Subcutaneous abdominal adipose tissue (tissue), 5 donors: ENCODE measurements around the gene F10.
"Not testable (repeated sequence)": the region's sequence is repeated elsewhere in the genome, so short reads cannot be mapped to it uniquely, and the experiment has no call there.

Experiments used
- H3K27ac ChIP-seq: one replicate; pipeline ENCODE4 v1.7.0; 2013; ENCODE audit warnings: low read depth, mild to moderate bottlenecking, inconsistent platforms, low read length, moderate library complexity
- H3K27me3 ChIP-seq, 5 donors: one replicate each; pipeline ENCODE4 v1.7.0; 2013; ENCODE audit warnings: low read length in 5 of 5, inconsistent platforms in 1 of 5; ENCODE audit not compliant: control insufficient read depth in 5 of 5, insufficient read depth in 4 of 5
- H3K36me3 ChIP-seq, 5 donors: one replicate each; pipeline ENCODE4 v1.7.0; 2013; ENCODE audit warnings: low read length in 5 of 5; ENCODE audit not compliant: control insufficient read depth in 5 of 5, insufficient read depth in 5 of 5
- H3K4me1 ChIP-seq, 5 donors: one replicate each; pipeline ENCODE4 v1.7.0; 2013; ENCODE audit warnings: low read length in 5 of 5, mild to moderate bottlenecking in 3 of 5, moderate library complexity in 1 of 5; ENCODE audit not compliant: control insufficient read depth in 5 of 5, insufficient read depth in 5 of 5
- H3K4me3 ChIP-seq, 5 donors: one replicate each; pipeline ENCODE4 v1.7.0; 2013; ENCODE audit warnings: low read length in 5 of 5, low read depth in 1 of 5
- H3K9ac ChIP-seq, 5 donors: one replicate each; pipeline ENCODE4 v1.7.0; 2013; ENCODE audit warnings: low read length in 5 of 5, mild to moderate bottlenecking in 4 of 5, moderate library complexity in 3 of 5
- H3K9me3 ChIP-seq, 5 donors: one replicate each; pipeline ENCODE4 v1.7.0; 2013; ENCODE audit warnings: low read length in 5 of 5; ENCODE audit not compliant: control insufficient read depth in 5 of 5
- donor health status: healthy.
- donor health status: healthy.
- donor health status: healthy.
- donor health status: healthy.
- donor health status: healthy.

Gene F10

DNA sequence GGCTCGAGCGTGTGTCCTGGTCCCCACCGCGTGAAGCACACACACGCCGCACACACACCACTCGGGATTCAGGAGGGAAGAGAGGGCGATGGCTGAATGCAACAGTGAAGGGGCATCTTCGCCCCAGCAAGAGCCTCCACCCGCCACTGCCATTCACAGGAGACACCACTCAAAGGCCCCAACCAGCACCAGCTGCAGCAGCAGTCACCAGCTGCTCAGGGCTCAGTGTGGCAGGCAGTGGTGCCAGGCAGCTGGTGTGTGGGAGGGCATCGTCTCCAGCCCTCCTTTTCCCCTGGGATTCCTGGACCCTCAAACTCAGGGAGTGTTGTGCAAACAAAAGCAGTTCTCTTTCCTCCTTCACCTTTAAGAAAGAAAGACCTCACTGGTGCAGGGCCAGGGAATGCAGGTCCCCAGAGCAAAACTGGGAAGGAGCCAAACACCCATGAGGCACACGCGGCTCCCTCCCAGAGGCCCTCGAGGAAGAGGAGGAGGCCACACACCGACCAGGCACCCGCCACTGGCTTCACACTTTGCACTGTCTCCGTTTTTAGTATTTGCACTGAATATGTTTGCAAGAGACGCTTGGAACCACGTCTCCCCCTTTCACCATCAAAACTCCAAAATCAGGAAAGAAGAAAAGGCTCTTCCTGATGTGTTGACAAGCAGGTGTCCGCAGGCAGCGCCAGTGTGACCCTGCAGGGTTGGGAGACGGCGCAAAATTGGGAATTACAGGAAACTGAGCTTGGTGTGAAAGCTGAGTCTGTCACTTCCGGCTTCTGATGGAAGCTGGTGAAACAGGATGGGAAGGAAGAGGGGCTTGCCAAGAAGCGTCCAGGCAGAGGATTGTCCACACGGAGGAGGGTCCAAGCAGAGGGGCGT, 43.5 kb upstream of the F10 start:
- Histone ChIP-seq H3K9ac (no peak overlapping the region), H3K36me3 (peaks cover 0 to 84% (median 67%) of the 10 kb centered on the region in 5 donors), H3K4me3 (no peak overlapping the region), H3K4me1 (peaks cover 0 to 4% (median 3%) of the 10 kb centered on the region in 5 donors), H3K27ac (no peak overlapping the region), H3K9me3 (no peaks in the 10 kb centered on the region), H3K27me3 (peaks cover 0 to 10% (median 8%) of the 10 kb centered on the region in 5 donors)

DNA sequence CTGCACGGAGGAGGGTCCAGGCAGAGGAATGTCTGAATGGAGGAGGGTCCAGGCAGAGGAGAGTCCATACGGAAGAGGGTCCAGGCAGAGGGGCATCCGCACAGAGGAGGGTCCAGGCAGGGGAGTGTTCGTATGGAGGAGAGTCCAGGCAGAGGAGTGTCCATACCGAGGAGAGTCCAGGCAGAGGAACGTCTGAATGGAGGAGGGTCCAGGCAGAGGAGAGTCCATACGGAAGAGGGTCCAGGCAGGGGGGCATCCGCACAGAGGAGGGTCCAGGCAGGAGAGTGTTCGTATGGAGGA, 42.9 kb upstream of the F10 start:
- H3K4me3 ChIP-seq, H3K9ac ChIP-seq, H3K4me1 ChIP-seq, H3K27me3 ChIP-seq, H3K9me3 ChIP-seq, H3K27ac ChIP-seq: not testable (repeated sequence)
- peaks cover 0 to 82% (median 63%) of the 10 kb centered on the region in 5 donors for H3K36me3 ChIP-seq

DNA sequence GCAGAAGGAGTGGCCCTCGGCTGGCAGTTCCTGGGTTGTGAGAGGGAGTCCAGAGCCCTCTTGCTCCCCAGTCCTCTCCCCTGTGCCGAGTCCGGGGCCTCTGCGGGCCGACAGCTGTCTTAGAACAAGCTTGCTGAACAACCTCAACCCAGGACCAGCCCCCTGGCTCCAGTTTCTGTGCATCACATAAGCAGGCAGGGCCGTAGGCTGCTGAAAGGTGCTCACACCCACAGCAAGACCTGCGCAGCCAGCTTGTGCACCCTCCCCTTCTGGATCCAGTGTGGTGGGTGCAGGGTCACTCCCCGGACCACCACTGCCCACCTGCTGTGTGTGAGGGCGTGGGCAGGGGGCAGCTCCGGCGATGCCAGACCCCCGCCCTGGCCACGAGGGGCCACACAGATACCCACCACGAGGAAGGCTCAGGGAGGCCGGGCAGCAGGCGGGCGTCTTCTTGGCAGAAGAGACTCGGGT, 42.2 kb upstream of the F10 start:
- H3K27ac ChIP-seq: no peak overlapping the region
- H3K4me1 ChIP-seq: peaks cover 0 to 4% (median 3%) of the 10 kb centered on the region in 5 donors
- peaks cover 0 to 83% (median 63%) of the 10 kb centered on the region in 5 donors for H3K36me3 ChIP-seq
- no peak overlapping the region for H3K4me3 ChIP-seq
- H3K9me3 ChIP-seq: no peaks in the 10 kb centered on the region
- no peak overlapping the region for H3K9ac ChIP-seq
- H3K27me3 ChIP-seq: peaks cover 0 to 16% (median 10%) of the 10 kb centered on the region in 5 donors

DNA sequence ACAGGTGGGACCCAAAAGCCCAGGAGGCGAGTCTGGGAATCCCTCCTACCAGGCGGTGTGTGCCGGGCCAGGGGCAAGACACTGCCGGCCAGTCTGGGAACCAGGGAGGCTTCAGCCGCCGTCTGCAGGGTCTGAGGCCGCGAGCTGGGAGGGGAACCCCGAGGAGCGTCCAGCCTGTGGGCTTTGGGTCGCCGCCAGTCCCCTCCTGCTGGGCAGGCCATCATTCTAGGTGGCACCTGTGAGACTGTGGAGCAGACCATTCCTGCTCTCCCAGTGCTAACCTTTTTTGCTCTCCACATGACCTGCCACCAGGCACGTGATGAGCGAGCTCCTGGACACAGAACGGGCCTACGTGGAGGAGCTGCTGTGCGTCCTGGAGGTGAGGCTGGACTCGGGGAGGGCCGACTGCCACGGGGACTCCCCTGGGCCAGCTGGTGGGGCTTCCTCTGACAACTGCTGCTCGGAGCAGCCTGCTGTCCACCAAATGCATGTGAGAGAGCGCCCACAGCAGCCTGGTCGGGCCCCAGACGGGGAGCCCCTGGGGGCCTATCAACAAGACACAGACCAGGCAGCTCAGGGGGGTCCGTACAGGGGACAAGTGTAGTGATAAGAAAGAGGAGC, 41.6 kb upstream of the F10 start:
- Histone ChIP-seq H3K4me3 (no peak overlapping the region), H3K4me1 (peaks cover 0 to 4% (median 3%) of the 10 kb centered on the region in 5 donors), H3K27ac (no peak overlapping the region), H3K36me3 (peaks cover 0 to 81% (median 60%) of the 10 kb centered on the region in 5 donors), H3K27me3 (peaks cover 0 to 16% (median 10%) of the 10 kb centered on the region in 5 donors), H3K9me3 (no peaks in the 10 kb centered on the region), H3K9ac (no peak overlapping the region)

GRCh38 chr13:113082198-113083021, 40.2 kb upstream of the F10 start:
- Histone ChIP-seq H3K4me1 (peaks cover 0 to 4% (median 3%) of the 10 kb centered on the region in 5 donors), H3K4me3 (no peak overlapping the region), H3K27me3 (peaks cover 0 to 16% (median 10%) of the 10 kb centered on the region in 5 donors), H3K36me3 (peaks cover 0 to 84% (median 62%) of the 10 kb centered on the region in 5 donors), H3K27ac (no peak overlapping the region), H3K9ac (no peak overlapping the region), H3K9me3 (no peaks in the 10 kb centered on the region)

DNA sequence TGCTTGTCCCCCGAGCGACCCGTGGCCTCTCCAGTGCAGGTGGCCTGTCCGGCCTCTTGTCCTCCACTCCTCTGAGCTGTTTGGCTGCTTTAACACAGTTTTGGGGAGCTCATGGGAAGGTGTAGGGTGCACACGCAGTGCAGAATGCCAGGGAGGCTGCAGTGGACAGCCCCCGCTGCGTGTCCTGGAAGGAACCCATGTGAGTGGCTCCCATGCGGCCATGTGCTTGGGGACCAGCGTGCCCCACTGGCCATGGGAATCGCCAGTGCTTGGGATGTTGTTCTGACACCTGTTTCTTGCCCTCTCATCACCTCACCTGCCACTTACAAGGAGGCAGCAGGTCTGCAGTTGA, 39.6 kb upstream of the F10 start:
- Histone ChIP-seq H3K27me3 (peaks cover 0 to 16% (median 8%) of the 10 kb centered on the region in 5 donors), H3K9ac (no peak overlapping the region), H3K27ac (no peak overlapping the region), H3K4me1 (peaks cover 0 to 4% (median 0%) of the 10 kb centered on the region in 5 donors), H3K4me3 (no peak overlapping the region), H3K36me3 (peaks cover 0 to 84% (median 64%) of the 10 kb centered on the region in 5 donors), H3K9me3 (no peaks in the 10 kb centered on the region)

- H3K27ac ChIP-seq: no peak overlapping the region
These were observed 39.1 kb upstream of the F10 start for GRCh38 chr13:113083402-113084061.

DNA sequence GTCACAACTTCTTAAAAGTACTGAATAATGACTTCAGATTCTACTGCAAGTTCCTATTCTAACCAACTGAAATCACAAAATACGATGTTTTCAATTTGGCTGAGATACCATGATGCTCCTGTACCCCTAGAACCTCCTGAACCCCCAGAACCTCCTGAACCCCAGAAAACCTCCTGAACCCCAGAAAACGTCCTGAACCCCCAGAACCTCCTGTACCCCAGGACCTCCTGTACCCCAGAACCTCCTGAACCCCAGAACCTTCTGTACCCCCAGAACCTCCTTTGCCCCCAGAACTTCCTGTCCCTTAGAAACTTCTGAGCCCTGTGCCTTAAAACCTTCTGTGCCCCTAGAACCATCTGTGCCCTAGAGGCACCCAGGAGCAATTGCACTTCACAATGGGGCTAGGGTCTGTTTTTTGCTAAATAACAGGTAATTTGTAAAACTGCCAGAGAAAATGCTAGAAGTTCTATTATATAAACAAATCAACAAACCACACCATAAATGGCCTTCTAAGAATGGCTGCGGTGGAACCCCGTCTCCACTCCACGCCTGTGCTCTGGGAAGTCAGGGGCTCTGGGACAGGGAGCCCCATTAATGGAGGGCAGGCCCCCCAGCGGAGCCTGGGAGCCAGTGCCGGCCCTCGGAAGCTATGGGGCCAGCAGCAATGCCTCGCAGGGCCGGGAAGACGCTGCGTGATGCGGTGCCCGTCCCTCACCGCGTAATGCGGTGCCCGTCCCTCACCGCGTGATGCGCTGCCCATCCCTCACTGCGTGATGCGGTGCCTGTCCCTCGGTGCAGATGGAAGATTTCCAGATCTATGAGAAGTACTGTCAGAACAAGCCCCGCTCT, 38.3 kb upstream of the F10 start:
- no peaks in the 10 kb centered on the region for H3K9me3 ChIP-seq
- H3K4me1 ChIP-seq: peaks cover 0 to 3% (median 0%) of the 10 kb centered on the region in 5 donors
- H3K27me3 ChIP-seq: peaks cover 0 to 13% (median 8%) of the 10 kb centered on the region in 5 donors
- no peak overlapping the region for H3K27ac ChIP-seq
- H3K9ac ChIP-seq: no peak overlapping the region
- peaks cover 0 to 85% (median 61%) of the 10 kb centered on the region in 5 donors for H3K36me3 ChIP-seq
- no peak overlapping the region for H3K4me3 ChIP-seq

More at GRCh38 chr13:113083402-113084061, 39.1 kb upstream of the F10 start:
- Histone ChIP-seq H3K4me1 (peaks cover 0 to 4% (median 0%) of the 10 kb centered on the region in 5 donors), H3K9me3 (no peaks in the 10 kb centered on the region), H3K9ac (no peak overlapping the region), H3K36me3 (peaks cover 0 to 88% (median 64%) of the 10 kb centered on the region in 5 donors), H3K27me3 (peaks cover 0 to 14% (median 8%) of the 10 kb centered on the region in 5 donors), H3K4me3 (no peak overlapping the region)
